ENCODE data around the gene RAB38.

DNA sequence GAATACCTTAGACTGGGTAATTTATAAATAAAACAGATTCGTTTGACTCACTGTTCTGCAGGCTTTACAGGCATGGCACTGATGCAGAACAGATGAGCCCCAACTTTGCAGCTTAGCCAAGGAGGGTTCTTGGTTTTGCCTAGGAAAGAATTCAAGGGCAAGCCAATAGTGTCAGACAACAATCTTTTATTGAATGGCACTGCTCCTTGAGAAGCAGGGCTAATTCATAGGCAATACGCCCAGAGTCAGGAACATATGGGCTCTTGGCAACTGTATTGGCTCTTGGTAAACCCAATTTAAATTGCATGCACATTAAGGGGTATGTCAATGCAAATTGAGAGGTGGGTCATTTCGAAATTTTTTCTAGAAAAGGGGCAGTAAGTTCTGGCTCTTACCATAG, 87.9 kb downstream of the RAB38 start:
- TF ChIP-seq, protein P1, sequence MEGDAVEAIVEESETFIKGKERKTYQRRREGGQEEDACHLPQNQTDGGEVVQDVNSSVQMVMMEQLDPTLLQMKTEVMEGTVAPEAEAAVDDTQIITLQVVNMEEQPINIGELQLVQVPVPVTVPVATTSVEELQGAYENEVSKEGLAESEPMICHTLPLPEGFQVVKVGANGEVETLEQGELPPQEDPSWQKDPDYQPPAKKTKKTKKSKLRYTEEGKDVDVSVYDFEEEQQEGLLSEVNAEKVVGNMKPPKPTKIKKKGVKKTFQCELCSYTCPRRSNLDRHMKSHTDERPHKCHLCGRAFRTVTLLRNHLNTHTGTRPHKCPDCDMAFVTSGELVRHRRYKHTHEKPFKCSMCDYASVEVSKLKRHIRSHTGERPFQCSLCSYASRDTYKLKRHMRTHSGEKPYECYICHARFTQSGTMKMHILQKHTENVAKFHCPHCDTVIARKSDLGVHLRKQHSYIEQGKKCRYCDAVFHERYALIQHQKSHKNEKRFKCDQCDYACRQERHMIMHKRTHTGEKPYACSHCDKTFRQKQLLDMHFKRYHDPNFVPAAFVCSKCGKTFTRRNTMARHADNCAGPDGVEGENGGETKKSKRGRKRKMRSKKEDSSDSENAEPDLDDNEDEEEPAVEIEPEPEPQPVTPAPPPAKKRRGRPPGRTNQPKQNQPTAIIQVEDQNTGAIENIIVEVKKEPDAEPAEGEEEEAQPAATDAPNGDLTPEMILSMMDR (IDR thresholded peaks at IDR 0.05): no peak
- TF ChIP-seq E2F4 (CRISPR knock-in tag; IDR thresholded peaks at IDR 0.05; ENCODE audit: borderline replicate concordance, low read depth) (no peak), JUN (CRISPR knock-in tag; IDR thresholded peaks at IDR 0.05) (no peak), TP53 (CRISPR knock-in tag; IDR thresholded peaks at IDR 0.05) (no peak)

Measured in WTC11 (cell line).